ENCODE data around the gene GRIN2C. TPM values are rescaled to one million over a fixed set of nuclear protein-coding genes. Genes with fewer than 3 reads are reported as not detected.

The GRIN2C gene
- total RNA-seq, 1 experiment from 2014 or later, result not detected

DNA sequence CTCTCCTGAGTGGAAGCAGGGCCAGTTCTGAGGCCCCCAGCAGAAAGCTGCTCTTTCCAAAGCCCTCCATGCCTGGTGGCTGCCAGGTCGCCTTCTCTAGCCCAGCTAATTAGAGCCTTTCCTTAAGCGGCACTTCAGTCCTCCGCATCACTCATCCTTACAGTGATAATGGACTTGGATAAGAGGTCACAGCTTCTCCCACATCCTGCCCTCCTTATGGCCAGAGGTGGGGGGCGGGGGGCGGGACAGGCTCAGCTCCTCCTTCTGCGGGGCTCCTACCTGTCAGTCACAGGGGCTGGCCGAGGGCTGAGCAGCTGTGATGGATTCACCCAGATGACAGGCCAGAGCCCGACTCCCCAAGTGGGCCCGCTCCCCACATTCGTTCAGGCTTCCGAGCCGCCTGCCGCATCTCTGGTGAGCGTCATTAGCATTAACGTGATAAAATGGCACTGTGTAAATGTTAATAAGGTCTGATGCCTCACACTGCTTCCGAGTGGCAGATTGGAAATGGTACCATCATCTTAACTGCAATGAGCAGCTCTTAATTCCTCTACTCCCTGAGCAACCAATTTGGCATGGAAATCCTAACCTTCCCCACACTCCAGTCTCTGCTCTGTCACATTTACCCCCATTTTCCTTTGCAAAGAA, 41.3 kb downstream of the GRIN2C start:
- Mint-ChIP-seq H3K27ac (ENCODE audit: unreplicated experiment) (no peak overlapping the region), H3K9me3 (ENCODE audit: low read depth, unreplicated experiment) (no peaks in the 10 kb centered on the region), H3K4me1 (ENCODE audit: low read depth, unreplicated experiment) (no peaks in the 10 kb centered on the region), H3K4me3 (ENCODE audit: low read depth, unreplicated experiment) (no peak overlapping the region), H3K27me3 (ENCODE audit: unreplicated experiment) (no peaks in the 10 kb centered on the region), H3K36me3 (ENCODE audit: insufficient read depth, unreplicated experiment) (peaks cover 9% of the 10 kb centered on the region)
- intact Hi-C loops (cut with micrococcal nuclease; ENCODE audit: unreplicated experiment), result no loop called here
- BruUV-seq (replicated peaks), result no TSS peak
- TF ChIP-seq, protein P1, sequence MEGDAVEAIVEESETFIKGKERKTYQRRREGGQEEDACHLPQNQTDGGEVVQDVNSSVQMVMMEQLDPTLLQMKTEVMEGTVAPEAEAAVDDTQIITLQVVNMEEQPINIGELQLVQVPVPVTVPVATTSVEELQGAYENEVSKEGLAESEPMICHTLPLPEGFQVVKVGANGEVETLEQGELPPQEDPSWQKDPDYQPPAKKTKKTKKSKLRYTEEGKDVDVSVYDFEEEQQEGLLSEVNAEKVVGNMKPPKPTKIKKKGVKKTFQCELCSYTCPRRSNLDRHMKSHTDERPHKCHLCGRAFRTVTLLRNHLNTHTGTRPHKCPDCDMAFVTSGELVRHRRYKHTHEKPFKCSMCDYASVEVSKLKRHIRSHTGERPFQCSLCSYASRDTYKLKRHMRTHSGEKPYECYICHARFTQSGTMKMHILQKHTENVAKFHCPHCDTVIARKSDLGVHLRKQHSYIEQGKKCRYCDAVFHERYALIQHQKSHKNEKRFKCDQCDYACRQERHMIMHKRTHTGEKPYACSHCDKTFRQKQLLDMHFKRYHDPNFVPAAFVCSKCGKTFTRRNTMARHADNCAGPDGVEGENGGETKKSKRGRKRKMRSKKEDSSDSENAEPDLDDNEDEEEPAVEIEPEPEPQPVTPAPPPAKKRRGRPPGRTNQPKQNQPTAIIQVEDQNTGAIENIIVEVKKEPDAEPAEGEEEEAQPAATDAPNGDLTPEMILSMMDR (IDR thresholded peaks at IDR 0.05; ENCODE audit: unreplicated experiment), result no peak
- CTCF ChIA-PET, result no interaction called here
- DNase-seq, result no peak

DNA sequence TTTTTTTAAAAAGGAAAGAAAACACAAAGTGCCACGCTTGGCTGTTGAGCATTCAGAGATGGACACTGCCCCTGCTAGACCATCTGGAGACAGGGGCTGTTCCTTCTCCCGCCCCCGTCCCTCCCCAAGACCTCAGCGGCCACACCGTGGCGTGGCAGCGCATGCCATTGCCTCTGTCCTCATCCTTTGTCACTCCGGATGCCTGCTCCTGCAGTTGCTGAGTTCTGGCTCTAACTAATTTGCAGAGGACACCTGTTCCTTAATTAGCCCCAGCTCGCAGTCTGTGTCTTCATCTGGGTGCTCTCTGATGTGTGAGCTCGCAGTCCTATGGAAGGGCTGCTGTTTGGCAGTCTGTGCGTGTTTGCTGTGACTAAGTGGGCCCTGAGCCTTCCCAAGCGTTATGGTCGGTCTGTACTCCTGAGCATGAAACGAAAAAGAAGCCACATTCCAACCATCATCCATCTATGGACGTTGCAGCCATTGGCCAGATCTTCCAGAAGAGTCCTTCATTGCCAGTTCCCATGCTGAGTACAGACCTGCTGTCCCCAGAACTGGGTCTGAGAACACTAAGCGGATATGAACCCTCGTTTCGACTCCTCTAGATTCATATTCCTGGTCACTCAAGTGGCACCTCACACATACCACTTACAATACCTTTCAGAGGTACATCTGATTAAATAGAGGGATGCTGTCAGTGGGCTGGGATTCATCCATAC, 42.6 kb downstream of the GRIN2C start:
- CTCF ChIA-PET, result no interaction called here
- Mint-ChIP-seq H3K27me3 (ENCODE audit: unreplicated experiment) (no peaks in the 10 kb centered on the region), H3K4me3 (ENCODE audit: low read depth, unreplicated experiment) (no peak overlapping the region), H3K4me1 (ENCODE audit: low read depth, unreplicated experiment) (no peaks in the 10 kb centered on the region), H3K36me3 (ENCODE audit: insufficient read depth, unreplicated experiment) (peaks cover 9% of the 10 kb centered on the region), H3K9me3 (ENCODE audit: low read depth, unreplicated experiment) (no peaks in the 10 kb centered on the region), H3K27ac (ENCODE audit: unreplicated experiment) (no peak overlapping the region)
- intact Hi-C loops (cut with micrococcal nuclease; ENCODE audit: unreplicated experiment), result no loop called here
- no TSS peak for BruUV-seq (replicated peaks)
- DNase-seq, result no peak
- TF ChIP-seq, protein P1 (IDR thresholded peaks at IDR 0.05; ENCODE audit: unreplicated experiment), result no peak

DNA sequence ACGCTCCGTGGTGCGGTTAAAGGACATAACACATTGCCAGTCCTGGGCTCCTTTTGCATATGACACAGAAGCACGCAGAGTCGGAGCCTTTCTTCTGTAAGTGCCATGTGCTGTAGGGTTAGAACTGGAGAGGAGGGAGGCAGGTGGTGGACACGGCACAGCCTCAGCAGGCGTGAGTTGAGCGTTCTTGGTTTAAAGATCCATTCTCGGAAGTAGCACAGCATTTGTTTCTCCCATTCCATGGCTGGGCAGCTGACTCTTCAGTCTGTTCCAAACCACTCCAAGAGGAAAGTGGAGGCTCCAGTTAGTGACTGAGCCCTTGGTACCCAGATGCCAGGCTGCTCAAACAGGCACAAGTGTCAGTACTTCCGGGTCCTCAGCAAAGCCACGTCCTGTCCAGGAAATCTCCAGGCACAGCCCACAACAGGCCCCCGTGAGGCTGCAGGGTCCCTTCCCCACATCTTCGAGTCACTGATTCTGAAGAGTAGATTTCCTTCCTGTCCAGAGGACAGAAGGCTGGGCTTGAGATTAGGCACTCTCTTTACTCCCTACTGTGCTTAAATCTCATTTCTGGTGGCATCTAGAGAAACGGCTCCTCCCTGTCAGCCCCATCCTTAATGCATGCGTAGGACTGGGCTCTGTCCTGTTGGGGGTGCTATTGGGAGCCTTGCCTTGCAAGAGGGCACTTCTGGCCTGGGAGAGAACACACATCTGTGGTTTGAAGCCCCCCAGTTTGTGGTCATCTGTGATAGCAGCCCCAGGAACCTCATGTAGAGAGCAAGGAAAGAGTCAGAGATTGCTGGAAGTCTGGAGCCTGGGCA, 43.9 kb downstream of the GRIN2C start:
- BruUV-seq (replicated peaks), result no TSS peak
- CTCF ChIA-PET, result no interaction called here
- Mint-ChIP-seq H3K27ac (ENCODE audit: unreplicated experiment) (no peak overlapping the region), H3K27me3 (ENCODE audit: unreplicated experiment) (no peaks in the 10 kb centered on the region), H3K4me1 (ENCODE audit: low read depth, unreplicated experiment) (no peaks in the 10 kb centered on the region), H3K9me3 (ENCODE audit: low read depth, unreplicated experiment) (no peaks in the 10 kb centered on the region), H3K36me3 (ENCODE audit: insufficient read depth, unreplicated experiment) (peaks cover 4% of the 10 kb centered on the region), H3K4me3 (ENCODE audit: low read depth, unreplicated experiment) (no peak overlapping the region)
- no peak for DNase-seq
- TF ChIP-seq, protein P1 (IDR thresholded peaks at IDR 0.05; ENCODE audit: unreplicated experiment), result no peak
- intact Hi-C loops (cut with micrococcal nuclease; ENCODE audit: unreplicated experiment), result no loop called here

DNA sequence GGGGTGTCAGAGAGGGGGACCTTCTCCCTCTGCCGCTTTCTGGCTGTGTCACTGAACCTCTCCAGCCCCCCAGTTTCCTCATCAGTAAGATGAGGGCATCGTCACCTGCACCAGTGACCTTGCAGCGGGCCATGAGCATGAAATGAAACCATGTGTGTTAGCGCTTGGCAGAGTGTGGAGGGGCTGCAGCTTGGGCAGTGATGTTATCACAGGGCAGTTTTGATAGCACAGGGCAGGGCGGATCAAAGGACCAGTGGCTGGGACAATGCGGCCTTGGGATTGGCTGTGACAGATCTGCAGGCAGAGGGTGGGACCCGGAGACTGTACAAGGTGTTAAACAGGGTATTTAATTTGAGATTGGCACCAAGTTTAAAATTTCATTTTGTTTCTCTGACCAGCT, 44.6 kb downstream of the GRIN2C start:
- no peaks in the 10 kb centered on the region for H3K4me1 Mint-ChIP-seq (ENCODE audit: low read depth, unreplicated experiment)
- H3K27me3 Mint-ChIP-seq (ENCODE audit: unreplicated experiment), result no peaks in the 10 kb centered on the region
- CTCF ChIA-PET, result no interaction called here
- no TSS peak for BruUV-seq (replicated peaks)
- intact Hi-C loops (cut with micrococcal nuclease; ENCODE audit: unreplicated experiment), result no loop called here
- H3K4me3 Mint-ChIP-seq (ENCODE audit: low read depth, unreplicated experiment), result no peak overlapping the region
- TF ChIP-seq, protein P1 (IDR thresholded peaks at IDR 0.05; ENCODE audit: unreplicated experiment), result no peak
- no peaks in the 10 kb centered on the region for H3K9me3 Mint-ChIP-seq (ENCODE audit: low read depth, unreplicated experiment)
- H3K27ac Mint-ChIP-seq (ENCODE audit: unreplicated experiment), result no peak overlapping the region
- DNase-seq, result no peak
- no peaks in the 10 kb centered on the region for H3K36me3 Mint-ChIP-seq (ENCODE audit: insufficient read depth, unreplicated experiment)
